ENCODE data around the gene GLS. TPM values are rescaled to one million over a fixed set of nuclear protein-coding genes. Genes with fewer than 3 reads are reported as not detected.

The GLS gene
- total RNA-seq, 4 donors from 2014 or later: 60.6 to 128 (median 75.7) TPM

DNA sequence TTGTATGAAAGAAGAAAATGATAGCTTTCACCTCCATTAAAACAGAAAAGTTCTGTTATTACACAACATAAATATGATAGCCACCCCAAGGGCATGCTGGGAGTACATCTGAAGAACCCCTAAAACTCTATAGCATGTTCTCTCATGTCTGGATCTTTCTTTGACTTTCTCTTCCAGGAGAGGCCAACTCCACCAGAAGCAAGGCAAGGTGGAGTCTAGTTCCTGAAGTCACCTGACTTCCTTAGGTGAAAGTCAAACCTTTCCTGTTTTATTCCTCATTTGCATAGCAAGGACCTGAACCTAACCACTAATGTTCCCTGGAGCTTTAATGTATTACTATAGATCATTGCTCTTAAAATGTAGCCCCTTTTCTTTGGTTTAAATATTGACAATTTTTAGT, 127.7 kb downstream of the GLS start:
- Histone ChIP-seq H3K36me3 (peaks cover 46% of the 10 kb centered on the region), H3K4me3 (no peak overlapping the region), H3K27ac (no peak overlapping the region), H3K4me1 (peaks cover 27% of the 10 kb centered on the region), H3K27me3 (no peaks in the 10 kb centered on the region), H3K9me3 (no peaks in the 10 kb centered on the region)
- no peak for TF ChIP-seq POLR2AphosphoS5 (IDR thresholded peaks at IDR 0.05)
- no peak for TF ChIP-seq POLR2A (IDR thresholded peaks at IDR 0.05)
- TF ChIP-seq, protein P1, sequence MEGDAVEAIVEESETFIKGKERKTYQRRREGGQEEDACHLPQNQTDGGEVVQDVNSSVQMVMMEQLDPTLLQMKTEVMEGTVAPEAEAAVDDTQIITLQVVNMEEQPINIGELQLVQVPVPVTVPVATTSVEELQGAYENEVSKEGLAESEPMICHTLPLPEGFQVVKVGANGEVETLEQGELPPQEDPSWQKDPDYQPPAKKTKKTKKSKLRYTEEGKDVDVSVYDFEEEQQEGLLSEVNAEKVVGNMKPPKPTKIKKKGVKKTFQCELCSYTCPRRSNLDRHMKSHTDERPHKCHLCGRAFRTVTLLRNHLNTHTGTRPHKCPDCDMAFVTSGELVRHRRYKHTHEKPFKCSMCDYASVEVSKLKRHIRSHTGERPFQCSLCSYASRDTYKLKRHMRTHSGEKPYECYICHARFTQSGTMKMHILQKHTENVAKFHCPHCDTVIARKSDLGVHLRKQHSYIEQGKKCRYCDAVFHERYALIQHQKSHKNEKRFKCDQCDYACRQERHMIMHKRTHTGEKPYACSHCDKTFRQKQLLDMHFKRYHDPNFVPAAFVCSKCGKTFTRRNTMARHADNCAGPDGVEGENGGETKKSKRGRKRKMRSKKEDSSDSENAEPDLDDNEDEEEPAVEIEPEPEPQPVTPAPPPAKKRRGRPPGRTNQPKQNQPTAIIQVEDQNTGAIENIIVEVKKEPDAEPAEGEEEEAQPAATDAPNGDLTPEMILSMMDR (IDR thresholded peaks at IDR 0.05): no peak
- TF ChIP-seq EP300 (IDR thresholded peaks at IDR 0.05): no peak
- DNase-seq (ENCODE audit: low spot score in 2 of 2): no peak

DNA sequence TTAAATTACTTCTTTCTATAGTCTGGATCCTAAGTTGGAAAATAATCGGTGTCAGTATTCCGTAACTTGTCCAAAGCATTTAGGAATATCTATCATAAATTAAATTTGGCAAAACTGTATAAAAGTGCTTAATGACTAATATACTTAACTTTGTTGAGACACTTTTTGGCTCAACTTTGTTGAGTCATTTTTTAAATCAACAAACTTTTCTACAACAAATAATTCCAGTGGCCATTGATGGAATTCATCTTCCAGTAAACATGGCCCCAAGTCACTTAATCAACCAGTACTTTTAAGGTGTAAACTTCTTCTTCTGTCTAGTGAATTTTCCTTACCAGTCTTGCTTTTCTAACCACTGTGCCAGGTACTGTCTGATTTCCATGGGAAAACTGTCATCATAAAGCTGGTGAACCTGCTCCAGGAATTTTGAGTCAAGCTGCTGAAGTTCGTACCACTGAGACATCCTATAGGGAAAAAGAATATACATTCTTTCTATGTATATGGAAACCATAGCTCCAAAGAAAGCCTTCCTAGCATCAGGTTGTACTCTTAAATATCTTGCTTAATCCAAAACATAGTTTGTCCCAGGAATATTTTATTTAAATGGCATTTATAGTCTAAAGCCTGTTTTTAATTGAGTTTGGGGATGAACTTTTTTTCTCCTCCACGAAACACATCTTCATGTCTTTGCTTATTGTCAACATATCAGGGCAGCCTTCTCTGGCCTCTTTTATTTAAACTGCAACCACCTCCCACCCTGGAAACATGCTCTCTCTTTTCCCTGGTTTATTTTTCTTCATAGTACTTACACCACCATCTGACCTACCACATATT, 129.1 kb downstream of the GLS start:
- H3K36me3 ChIP-seq: peaks cover 33% of the 10 kb centered on the region
- no peak overlapping the region for H3K4me3 ChIP-seq
- DNase-seq (ENCODE audit: low spot score in 2 of 2): no peak
- no peak overlapping the region for H3K27ac ChIP-seq
- WGBS: 88% methylated on average over 4 of the region's 4 CpGs
- H3K27me3 ChIP-seq: no peaks in the 10 kb centered on the region
- peaks cover 33% of the 10 kb centered on the region for H3K4me1 ChIP-seq
- TF ChIP-seq, protein P1 (IDR thresholded peaks at IDR 0.05): no peak
- TF ChIP-seq POLR2AphosphoS5 (IDR thresholded peaks at IDR 0.05) (no peak), POLR2A (IDR thresholded peaks at IDR 0.05) (no peak), EP300 (IDR thresholded peaks at IDR 0.05) (no peak)
- H3K9me3 ChIP-seq: no peaks in the 10 kb centered on the region

DNA sequence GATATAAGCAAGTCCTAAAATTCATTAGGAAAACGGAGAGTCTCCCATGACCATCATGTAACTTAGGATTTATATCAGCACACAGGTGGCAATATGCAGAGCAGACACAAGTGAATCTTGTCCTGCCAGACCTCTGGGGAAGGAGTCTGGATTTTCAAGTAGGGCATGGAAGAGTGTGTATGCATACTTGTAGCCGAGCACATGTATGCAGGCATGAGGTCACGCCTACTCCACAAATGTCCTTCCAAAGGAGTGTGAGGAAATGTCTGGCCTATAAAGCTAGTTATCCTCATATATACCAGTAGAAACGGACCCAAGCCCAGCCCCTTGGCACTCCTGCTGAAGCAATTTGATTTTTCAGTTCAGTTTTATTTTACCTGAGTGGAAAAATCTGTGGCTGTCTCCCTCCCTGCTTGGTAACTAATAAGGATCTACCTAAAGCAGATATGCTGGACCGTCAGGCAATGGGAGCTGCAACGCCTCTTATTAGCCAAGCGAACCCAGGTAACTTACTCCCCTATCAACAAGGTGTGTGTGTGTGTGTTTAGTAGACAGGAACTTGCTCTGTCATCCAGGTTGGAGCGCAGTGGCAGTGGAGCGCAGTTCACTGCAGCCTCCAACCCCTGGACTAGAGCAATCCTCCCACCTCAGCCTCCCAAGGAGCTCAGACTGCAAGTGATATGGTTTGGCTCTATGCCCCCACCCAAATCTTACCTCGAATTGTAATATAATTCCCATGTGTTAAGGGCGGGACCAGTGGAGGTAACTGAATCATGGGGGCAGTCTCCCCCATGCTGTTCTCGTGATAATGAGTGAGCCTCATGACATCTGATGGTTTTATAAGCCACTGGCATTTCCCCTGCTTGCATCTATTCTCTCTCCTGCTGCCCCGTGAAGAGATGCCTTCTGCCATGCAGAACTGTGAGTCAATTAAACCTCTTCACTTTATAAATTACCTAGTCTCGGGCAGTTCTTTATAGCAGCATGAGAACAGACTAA, 130.6 kb downstream of the GLS start:
- Histone ChIP-seq H3K27ac (no peak overlapping the region), H3K4me3 (no peak overlapping the region)

DNA sequence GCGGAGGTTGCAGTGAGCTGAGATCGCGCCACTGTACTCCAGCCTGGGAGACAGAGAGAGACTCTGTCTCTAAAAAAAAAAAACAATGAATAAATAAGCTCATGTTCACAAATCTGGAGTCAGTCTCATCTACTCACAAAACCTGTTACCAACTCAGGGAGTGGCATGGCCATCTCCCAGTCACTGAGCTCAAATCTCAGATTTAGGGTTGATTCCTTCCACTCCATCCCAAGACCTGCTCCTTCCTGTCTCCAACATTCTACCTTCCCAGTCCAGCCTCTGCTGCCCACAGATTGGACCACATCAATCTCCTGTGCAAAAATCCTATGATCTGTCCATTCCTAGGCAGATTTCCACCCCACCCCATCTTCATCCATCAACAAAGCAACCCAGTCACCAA, 131.7 kb downstream of the GLS start:
- Histone ChIP-seq H3K27me3 (no peaks in the 10 kb centered on the region), H3K4me3 (no peak overlapping the region), H3K4me1 (peaks cover 35% of the 10 kb centered on the region), H3K27ac (no peak overlapping the region), H3K9me3 (no peaks in the 10 kb centered on the region), H3K36me3 (peaks cover 7% of the 10 kb centered on the region)
- 83% methylated on average over 3 of the region's 3 CpGs for WGBS
- TF ChIP-seq POLR2A (IDR thresholded peaks at IDR 0.05) (no peak), EP300 (IDR thresholded peaks at IDR 0.05) (no peak), POLR2AphosphoS5 (IDR thresholded peaks at IDR 0.05) (no peak)
- TF ChIP-seq, protein P1 (IDR thresholded peaks at IDR 0.05): no peak
- no peak for DNase-seq (ENCODE audit: low spot score in 2 of 2)

More for the DNA sequence above, 130.6 kb downstream of the GLS start:
- no peak for DNase-seq (ENCODE audit: low spot score in 2 of 2)
- peaks cover 35% of the 10 kb centered on the region for H3K4me1 ChIP-seq
- 75% methylated on average over 14 of the region's 14 CpGs for WGBS
- TF ChIP-seq, protein P1 (IDR thresholded peaks at IDR 0.05): no peak
- TF ChIP-seq POLR2AphosphoS5 (IDR thresholded peaks at IDR 0.05) (no peak), POLR2A (IDR thresholded peaks at IDR 0.05) (no peak), EP300 (IDR thresholded peaks at IDR 0.05) (no peak)
- H3K36me3 ChIP-seq: peaks cover 19% of the 10 kb centered on the region
- no peaks in the 10 kb centered on the region for H3K27me3 ChIP-seq
- H3K9me3 ChIP-seq: no peaks in the 10 kb centered on the region
